Activated CD4-positive, CD25-positive, alpha-beta regulatory T cell treated with anti-CD3 and anti-CD28 coated beads, Interleukin-2, amount 50 U/mL, for 72 hours (primary cell): ENCODE measurements around the gene MB.
A peak's percentile ranks its signal among the peaks of the same experiment; 100 is the strongest.
"Not testable (repeated sequence)": the region's sequence is repeated elsewhere in the genome, so short reads cannot be mapped to it uniquely, and the experiment has no call there.

Experiments
- DNase-seq: peaks from one replicate; pipeline ENCODE4 v3.0.0; 2021

MB gene

GRCh38 chr22:35634943-35635540 is 17.9 kb upstream of the MB start:
- no peak for DNase-seq

- DNase-seq = no peak
Observed at GRCh38 chr22:35634015-35634414, 16.9 kb upstream of the MB start.

- no peak for DNase-seq
Observed at GRCh38 chr22:35633520-35633919, 16.4 kb upstream of the MB start.

- no peak for DNase-seq
Observed at GRCh38 chr22:35632935-35633334, 15.8 kb upstream of the MB start.

GRCh38 chr22:35631597-35631996 is 14.5 kb upstream of the MB start:
- no peak for DNase-seq

- DNase-seq = no peak
Observed at GRCh38 chr22:35630891-35631290, 13.8 kb upstream of the MB start.

GRCh38 chr22:35630387-35630793 is 13.3 kb upstream of the MB start:
- no peak for DNase-seq

- peak; percentile 68 for DNase-seq
Observed at GRCh38 chr22:35629406-35630216, 12.5 kb upstream of the MB start.

GRCh38 chr22:35628732-35629131 is 11.6 kb upstream of the MB start:
- DNase-seq = no peak

- peak; percentile 47 for DNase-seq
Observed at GRCh38 chr22:35627267-35628041, 10.3 kb upstream of the MB start.

GRCh38 chr22:35625763-35626432 is 8.8 kb upstream of the MB start:
- no peak for DNase-seq

- DNase-seq = no peak
Observed at GRCh38 chr22:35624547-35624946, 7.4 kb upstream of the MB start.

GRCh38 chr22:35623885-35624284 is 6.8 kb upstream of the MB start:
- not testable (repeated sequence) for DNase-seq

GRCh38 chr22:35622191-35622913 is 5.2 kb upstream of the MB start:
- no peak for DNase-seq

- no peak for DNase-seq
Observed at GRCh38 chr22:35621451-35621850, 4.3 kb upstream of the MB start.

- no peak for DNase-seq
Observed at GRCh38 chr22:35620624-35621251, 3.6 kb upstream of the MB start.

GRCh38 chr22:35619336-35620094 is 2.4 kb upstream of the MB start:
- DNase-seq = no peak

- DNase-seq = no peak
Observed at GRCh38 chr22:35618427-35619223, 1.5 kb upstream of the MB start.

GRCh38 chr22:35616043-35616442 is 1.1 kb downstream of the MB start:
- DNase-seq = no peak

GRCh38 chr22:35615156-35615555 is 2.0 kb downstream of the MB start:
- DNase-seq = no peak
